PC-3 (cell line): ENCODE measurements around the gene RBBP8. TPM values are rescaled to one million over a fixed set of nuclear protein-coding genes. Genes with fewer than 3 reads are reported as not detected.
"Not testable (repeated sequence)": the region's sequence is repeated elsewhere in the genome, so short reads cannot be mapped to it uniquely, and the experiment has no call there.

ENCODE experiments used
- ATAC-seq: fragments of 200-7000 bp; cut with Tn5 transposase; 2 replicates; pipeline ENCODE4 v1.9.1; 2020; ENCODE audit warnings: mild to moderate bottlenecking, moderate library complexity
- BruUV-seq: library from RNA; stranded (reverse); fragments of 400-500 nt; replicated peaks from 2 replicates; lab custom pipeline; 2021; lab: Mats Ljungman, UMichigan
- CTCF ChIA-PET: fragments of 300-600 bp; sonication (Branson Sonifier 250); formaldehyde crosslinking; loops from one replicate; lab custom pipeline; 2022; ENCODE audit warnings: antibody characterized with exemption; lab: Charles Lee
- POLR2A ChIA-PET: fragments of 300-600 bp; sonication (Branson Sonifier 250); formaldehyde crosslinking; loops from one replicate; lab custom pipeline; 2022; ENCODE audit warnings: antibody characterized with exemption; ENCODE audit not compliant: unreplicated experiment; lab: Charles Lee
- DNase-seq: peaks from one replicate; pipeline ENCODE4 v3.0.0-alpha.2; 2015
- H2AFZ ChIP-seq: fragments of 300-600 bp; sonication (generic); 2 replicates; pipeline ENCODE4 v1.6.0; 2016; ENCODE audit warnings: antibody characterized with exemption, low read length
- H3F3A ChIP-seq: fragments of 300-600 bp; sonication (generic); one replicate; pipeline ENCODE4 v1.6.0; 2017; ENCODE audit warnings: antibody characterized with exemption, low read length, control low read depth, mild to moderate bottlenecking; ENCODE audit not compliant: unreplicated experiment
- H3K27ac ChIP-seq: fragments of 300-600 bp; sonication (generic); 2 replicates; pipeline ENCODE4 v1.5.1; 2016; ENCODE audit warnings: mild to moderate bottlenecking, low read length
- H3K27me3 ChIP-seq: fragments of 300-600 bp; sonication (generic); 2 replicates; pipeline ENCODE4 v1.6.1; 2016; ENCODE audit warnings: low read length, mixed read lengths
- H3K36me3 ChIP-seq: fragments of 300-600 bp; sonication (generic); 2 replicates; pipeline ENCODE4 v1.6.1; 2016; ENCODE audit warnings: low read depth, mixed run types, low read length, mixed read lengths
- H3K4me1 ChIP-seq: fragments of 300-600 bp; sonication (generic); 2 replicates; pipeline ENCODE4 v1.5.1; 2016; ENCODE audit warnings: low read length; ENCODE audit not compliant: insufficient read depth
- H3K4me2 ChIP-seq: fragments of 300-600 bp; sonication (generic); 2 replicates; pipeline ENCODE4 v1.6.0; 2016; ENCODE audit warnings: low read length
- H3K4me3 ChIP-seq: fragments of 300-600 bp; sonication (generic); 2 replicates; pipeline ENCODE4 v1.5.1; 2016; ENCODE audit warnings: mild to moderate bottlenecking, low read length, mixed read lengths
- H3K79me2 ChIP-seq: fragments of 300-600 bp; sonication (generic); 2 replicates; pipeline ENCODE4 v1.6.1; 2017; ENCODE audit warnings: low read length, mixed read lengths
- H3K9ac ChIP-seq: fragments of 300-600 bp; sonication (generic); 2 replicates; pipeline ENCODE4 v1.6.0; 2016; ENCODE audit warnings: mild to moderate bottlenecking, low read length
- H3K9me2 ChIP-seq: fragments of 300-600 bp; sonication (generic); replicated peaks from 2 replicates; pipeline ENCODE4 v1.6.1; 2016; ENCODE audit warnings: mixed run types, low read length, mixed read lengths
- H3K9me3 ChIP-seq: fragments of 300-600 bp; sonication (generic); 2 replicates; pipeline ENCODE4 v1.6.1; 2016; ENCODE audit warnings: low read length, mixed read lengths
- H4K20me1 ChIP-seq: fragments of 300-600 bp; sonication (generic); 2 replicates; pipeline ENCODE4 v1.6.1; 2016; ENCODE audit warnings: low read length, mixed read lengths
- CTCF ChIP-seq: fragments of 300-600 bp; sonication (generic); conservative IDR thresholded peaks from 2 replicates; pipeline ENCODE4 v1.5.1; 2017; ENCODE audit warnings: antibody characterized with exemption, low read depth, mild to moderate bottlenecking, low read length
- EZH2 ChIP-seq: fragments of 300-600 bp; sonication (generic); IDR thresholded peaks from one replicate; pipeline ENCODE4 v1.6.1; 2017; ENCODE audit warnings: antibody characterized with exemption, mild to moderate bottlenecking, low read length; ENCODE audit not compliant: unreplicated experiment
- EZH2phosphoT487 ChIP-seq: fragments of 300-600 bp; sonication (generic); IDR thresholded peaks from 2 replicates; pipeline ENCODE4 v1.6.1; 2018; ENCODE audit warnings: mild to moderate bottlenecking, antibody characterized with exemption, low read length, borderline replicate concordance
- intact Hi-C: fragments of 100-400 bp; cut with micrococcal nuclease; formaldehyde crosslinking; loops from 2 replicates; pipeline ENCODE4 v1.9.0; 2023
- total RNA-seq: library from RNA; depleted of rRNA; stranded (reverse); fragments of >200 nt; gene quantifications from 2 replicates; pipeline ENCODE4 v1.2.3, GENCODE V29; 2014

Gene RBBP8
- total RNA-seq, 1 experiment from 2014 or later, result 31.9 TPM

GRCh38 chr18:22899421-22899820 lies 33.7 kb upstream of the RBBP8 start:
- CTCF ChIA-PET, result no interaction called here
- POLR2A ChIA-PET, result no interaction called here
- Histone ChIP-seq H3F3A (no peaks in the 10 kb centered on the region), H3K9me3 (no peaks in the 10 kb centered on the region), H3K4me3 (no peak overlapping the region), H4K20me1 (no peaks in the 10 kb centered on the region), H3K27ac (no peak overlapping the region), H3K9me2 (no peaks in the 10 kb centered on the region), H3K9ac (no peak overlapping the region), H3K79me2 (no peaks in the 10 kb centered on the region), H3K36me3 (no peaks in the 10 kb centered on the region), H3K4me2 (no peak overlapping the region), H3K4me1 (no peaks in the 10 kb centered on the region), H3K27me3 (no peaks in the 10 kb centered on the region), H2AFZ (no peak overlapping the region)
- no peak for DNase-seq
- intact Hi-C loops, result no loop called here
- no TSS peak for BruUV-seq
- TF ChIP-seq EZH2, result no peak
- no peak for TF ChIP-seq CTCF
- no peak for TF ChIP-seq EZH2phosphoT487
- ATAC-seq, result no peak

DNA sequence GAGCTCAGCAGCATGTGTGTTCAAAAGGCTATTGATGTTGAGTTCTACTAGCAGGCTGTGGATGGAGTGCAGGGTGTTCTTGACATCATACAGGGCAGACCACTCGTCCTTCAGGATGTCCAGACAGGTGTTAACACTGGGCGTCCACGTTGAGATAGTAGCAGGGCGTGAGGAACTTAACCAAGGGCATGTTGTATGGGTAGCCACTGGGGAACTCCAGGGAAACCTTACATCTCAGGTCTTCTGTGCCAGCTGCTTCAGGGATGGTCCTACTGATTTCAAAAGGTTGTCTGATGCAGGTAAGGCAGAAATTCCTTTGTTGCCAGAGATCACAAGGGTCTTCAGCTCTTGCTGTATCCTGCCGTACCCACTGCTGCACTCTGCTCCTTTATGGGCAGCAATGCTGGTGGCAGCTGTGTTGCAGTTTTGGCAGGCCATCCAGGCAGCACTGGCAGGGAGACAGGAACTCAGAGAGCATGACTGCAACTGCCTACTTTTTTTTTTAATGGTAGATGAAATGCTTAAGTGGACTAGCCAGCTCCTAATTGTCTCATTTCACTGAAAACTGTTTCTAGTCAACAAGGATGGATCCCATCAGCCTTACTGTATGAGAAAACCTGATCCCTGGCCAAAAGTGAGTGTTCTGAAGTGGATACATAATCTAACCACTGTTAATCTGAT lies 32.4 kb upstream of the RBBP8 start:
- Histone ChIP-seq H4K20me1 (no peaks in the 10 kb centered on the region), H3K9ac (no peak overlapping the region), H3K27me3 (no peaks in the 10 kb centered on the region), H3K36me3 (no peaks in the 10 kb centered on the region), H3K4me3 (no peak overlapping the region), H3K79me2 (no peaks in the 10 kb centered on the region), H3K4me2 (no peak overlapping the region), H3K9me2 (no peaks in the 10 kb centered on the region), H3K27ac (no peak overlapping the region), H3F3A (no peaks in the 10 kb centered on the region), H2AFZ (no peak overlapping the region), H3K9me3 (no peaks in the 10 kb centered on the region), H3K4me1 (no peaks in the 10 kb centered on the region)
- no peak for ATAC-seq
- TF ChIP-seq EZH2, result no peak
- TF ChIP-seq CTCF, result no peak
- no peak for TF ChIP-seq EZH2phosphoT487
- no TSS peak for BruUV-seq
- ChIA-PET CTCF (no interaction called here), POLR2A (no interaction called here)
- DNase-seq, result no peak
- intact Hi-C loops, result loop anchor here (5.0 kb wide), 1 partner anchor 38 kb away; no protein-coding TSS in a partner anchor

DNA sequence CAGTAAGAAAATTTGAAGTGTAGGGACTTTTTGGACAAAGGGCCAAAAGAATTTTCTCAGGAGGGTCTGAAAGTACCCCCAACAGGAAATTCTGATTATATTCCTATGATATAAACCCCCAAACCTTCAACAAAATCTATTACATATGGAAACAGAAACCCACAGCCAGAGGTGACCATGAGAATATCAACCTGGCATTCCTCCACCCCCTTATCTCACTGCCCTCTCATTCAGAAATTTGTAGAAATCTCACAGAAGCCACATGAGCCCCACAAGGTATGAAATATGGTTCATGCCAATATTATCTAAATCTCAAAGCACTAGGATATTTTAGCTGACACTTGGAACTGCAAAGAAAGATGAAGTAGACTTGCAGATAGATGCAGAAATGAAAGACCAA lies 31.0 kb upstream of the RBBP8 start:
- Histone ChIP-seq H3K79me2 (no peaks in the 10 kb centered on the region), H3K36me3 (no peaks in the 10 kb centered on the region), H3K4me1 (no peaks in the 10 kb centered on the region), H3F3A (no peaks in the 10 kb centered on the region), H3K27me3 (no peaks in the 10 kb centered on the region), H3K27ac (no peak overlapping the region), H3K9me2 (no peaks in the 10 kb centered on the region), H3K4me2 (no peak overlapping the region), H2AFZ (no peak overlapping the region), H3K9ac (no peak overlapping the region), H4K20me1 (no peaks in the 10 kb centered on the region), H3K9me3 (no peaks in the 10 kb centered on the region), H3K4me3 (no peak overlapping the region)
- intact Hi-C loops, result loop anchor here (5.0 kb wide), 1 partner anchor 40 kb away; no protein-coding TSS in a partner anchor
- no TSS peak for BruUV-seq
- ChIA-PET POLR2A (interaction anchor here (0.6 kb wide), 2 partner anchors 121 to 1264 kb away, joined by 3 read pairs; no protein-coding TSS in a partner anchor), CTCF (no interaction called here)
- ATAC-seq (no peak), DNase-seq (no peak)
- TF ChIP-seq EZH2 (no peak), CTCF (no peak), EZH2phosphoT487 (no peak)

GRCh38 chr18:22903248-22903647 lies 29.9 kb upstream of the RBBP8 start:
- POLR2A ChIA-PET, H3K79me2 ChIP-seq, H3K9ac ChIP-seq, DNase-seq, H3F3A ChIP-seq, H3K4me3 ChIP-seq, H3K36me3 ChIP-seq, H3K27ac ChIP-seq, H2AFZ ChIP-seq, H4K20me1 ChIP-seq, H3K4me1 ChIP-seq, CTCF ChIA-PET, H3K9me2 ChIP-seq, H3K9me3 ChIP-seq, ATAC-seq, H3K4me2 ChIP-seq, BruUV-seq, H3K27me3 ChIP-seq: not testable (repeated sequence)
- intact Hi-C loops, result loop anchor here (5.0 kb wide), 1 partner anchor 41 kb away; no protein-coding TSS in a partner anchor
